ENCODE measurements around the gene ENO2.
"Not testable (repeated sequence)": the region's sequence is repeated elsewhere in the genome, so short reads cannot be mapped to it uniquely, and the experiment has no call there.

Gene ENO2

DNA sequence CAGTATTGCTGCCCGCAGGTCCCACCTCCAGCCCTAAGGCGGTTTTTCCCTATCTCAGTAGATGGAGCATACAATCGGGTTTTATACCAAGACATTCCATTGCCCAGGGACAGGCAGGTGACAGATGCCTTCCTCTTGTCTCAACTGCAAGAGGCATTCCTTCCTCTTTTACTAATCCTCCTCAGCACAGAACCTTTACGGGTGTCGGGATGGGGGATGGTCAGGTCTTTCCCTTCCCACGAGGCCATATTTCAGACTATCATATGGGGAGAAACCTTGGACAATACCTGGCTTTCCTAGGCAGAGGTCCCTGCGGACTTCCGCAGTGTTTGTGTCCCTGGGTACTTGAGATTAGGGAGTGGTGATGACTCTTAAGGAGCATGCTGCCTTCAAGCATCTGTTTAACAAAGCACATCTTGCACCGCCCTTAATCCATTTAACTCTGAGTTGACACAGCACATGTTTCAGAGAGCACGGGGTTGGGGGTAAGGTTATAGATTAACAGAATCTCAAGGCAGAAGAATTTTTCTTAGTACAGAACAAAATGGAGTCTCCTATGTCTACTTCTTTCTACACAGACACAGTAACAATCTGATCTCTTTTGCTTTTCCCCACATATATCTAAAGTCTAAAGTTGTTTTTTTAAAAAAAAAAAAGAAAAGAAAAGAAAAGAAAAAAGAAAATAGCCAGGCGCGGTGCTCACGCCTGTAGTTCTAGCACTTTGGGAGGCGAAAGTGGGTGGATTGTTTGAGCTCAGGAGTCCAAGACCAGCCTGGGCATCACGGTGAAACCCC lies 28.0 kb upstream of the ENO2 start:
- DNase-seq: not testable (repeated sequence)

- no peak for DNase-seq
Measured at GRCh38 chr12:6887460-6887859, 26.9 kb upstream of the ENO2 start.

DNA sequence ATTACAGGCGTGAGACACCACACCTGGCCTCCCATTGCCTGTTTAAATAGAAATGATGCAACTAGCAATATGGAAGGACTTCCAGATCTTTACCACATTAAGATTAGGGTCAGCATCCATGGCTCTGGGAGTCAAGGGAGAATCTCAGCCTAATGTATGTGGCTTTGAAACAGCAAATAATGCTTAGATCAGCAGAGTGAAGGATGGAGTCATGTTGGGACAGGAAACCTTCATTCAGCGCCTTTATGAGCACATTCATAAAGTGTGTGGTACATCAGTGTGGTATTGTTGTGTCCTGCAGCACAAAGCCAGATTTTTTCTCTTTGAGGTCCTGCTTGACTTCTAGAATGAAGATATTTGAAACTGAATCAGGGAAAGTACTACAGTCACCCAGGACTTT lies 26.0 kb upstream of the ENO2 start:
- DNase-seq: no peak

DNA sequence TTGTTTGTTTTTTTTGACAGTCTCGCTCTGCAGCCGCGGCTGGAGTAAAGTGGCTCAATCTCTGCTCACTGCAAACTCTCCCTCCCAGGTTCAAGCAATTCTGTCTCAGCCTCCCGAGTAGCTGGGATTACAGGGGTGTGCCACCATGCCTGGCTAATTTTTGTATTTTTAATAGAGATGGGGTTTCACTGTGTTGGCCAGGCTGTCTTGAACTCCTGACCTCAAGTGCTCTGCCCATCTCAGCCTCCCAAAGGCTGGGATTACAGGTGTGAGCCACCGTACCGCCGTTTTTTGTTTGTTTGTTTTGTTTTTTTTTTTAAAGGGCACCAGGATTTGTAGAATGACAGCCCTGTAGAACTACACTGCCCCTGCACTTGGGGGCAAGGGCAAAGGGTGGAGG lies 25.6 kb upstream of the ENO2 start:
- not testable (repeated sequence) for DNase-seq

DNA sequence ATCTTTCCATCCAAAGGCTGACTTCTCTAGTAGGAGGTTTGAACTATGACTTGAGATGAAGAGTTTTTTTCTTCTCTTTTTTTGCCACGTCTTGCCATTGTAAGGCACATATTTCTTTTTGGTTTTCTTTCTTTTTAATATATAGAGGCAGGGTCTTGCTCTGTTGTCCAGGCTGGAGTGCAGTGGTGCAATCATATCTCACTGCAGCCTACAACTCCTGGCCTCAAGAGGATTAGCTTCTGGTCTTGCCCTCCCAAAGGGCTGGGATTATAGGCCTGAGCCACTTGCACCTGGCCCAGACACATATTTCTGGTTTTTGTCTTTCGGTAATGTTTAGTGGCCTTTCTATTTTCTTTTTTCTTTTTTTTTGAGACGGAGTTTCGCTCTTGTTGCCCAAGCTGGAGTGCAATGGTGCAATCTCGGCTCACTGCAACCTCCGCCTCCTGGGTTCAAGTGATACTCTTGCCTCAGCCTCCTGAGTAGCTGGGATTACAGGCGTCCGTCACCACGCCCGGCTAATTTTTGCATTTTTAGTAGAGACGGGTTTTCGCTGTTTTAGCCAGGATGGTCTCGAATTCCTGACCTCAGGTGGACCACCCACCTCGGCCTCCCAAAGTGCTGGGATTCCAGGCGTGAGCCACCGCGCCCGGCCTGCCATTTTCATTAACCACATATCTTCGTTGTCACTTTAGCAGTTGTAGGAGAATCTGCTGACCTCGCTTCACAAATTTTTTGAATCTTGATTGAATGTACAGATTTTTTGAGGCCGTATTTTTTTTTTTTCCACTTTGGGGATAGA lies 24.4 kb upstream of the ENO2 start:
- DNase-seq: not testable (repeated sequence)

DNA sequence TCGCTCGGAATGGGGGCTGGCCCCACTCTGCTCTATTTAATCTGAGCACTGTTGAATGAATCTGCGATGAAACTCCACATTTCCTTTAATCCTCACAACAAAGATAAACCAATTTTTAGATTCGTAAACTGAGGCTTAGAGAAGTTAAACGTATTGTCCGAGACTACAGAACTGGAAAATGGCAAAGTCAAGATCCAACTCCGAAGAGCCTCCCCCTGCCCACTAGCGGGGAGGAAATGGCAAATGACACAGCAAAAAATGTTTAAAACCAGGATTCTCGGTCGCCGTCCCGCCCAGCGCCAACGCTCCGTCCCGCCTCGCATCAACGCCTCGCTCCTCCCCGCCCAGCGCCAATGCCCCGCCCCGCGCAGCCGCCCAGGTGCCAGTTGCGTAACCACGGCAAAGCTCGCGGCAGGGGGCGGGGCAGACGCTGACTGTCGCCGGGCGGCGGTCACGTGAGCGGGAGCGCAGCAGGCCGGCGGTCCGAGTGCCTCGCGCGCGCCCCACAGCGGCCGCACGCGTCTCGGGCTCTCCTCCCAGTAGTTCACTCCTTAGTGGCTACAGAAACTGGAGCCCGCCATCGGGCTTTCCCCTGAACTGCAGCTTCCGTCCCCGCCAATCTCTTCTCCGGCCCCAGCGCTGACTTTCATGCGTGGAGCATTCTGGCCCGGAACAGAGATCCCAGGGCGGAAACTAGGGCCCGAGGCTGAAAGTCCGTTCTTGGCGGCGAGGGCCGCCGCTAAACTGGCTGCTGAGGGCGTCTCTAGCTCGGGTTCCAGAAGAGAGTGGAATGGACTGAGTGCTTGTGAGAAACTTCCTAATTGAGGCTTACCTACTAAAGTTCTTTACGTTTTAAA lies 23.4 kb upstream of the ENO2 start:
- peak; percentile 99 for DNase-seq

DNA sequence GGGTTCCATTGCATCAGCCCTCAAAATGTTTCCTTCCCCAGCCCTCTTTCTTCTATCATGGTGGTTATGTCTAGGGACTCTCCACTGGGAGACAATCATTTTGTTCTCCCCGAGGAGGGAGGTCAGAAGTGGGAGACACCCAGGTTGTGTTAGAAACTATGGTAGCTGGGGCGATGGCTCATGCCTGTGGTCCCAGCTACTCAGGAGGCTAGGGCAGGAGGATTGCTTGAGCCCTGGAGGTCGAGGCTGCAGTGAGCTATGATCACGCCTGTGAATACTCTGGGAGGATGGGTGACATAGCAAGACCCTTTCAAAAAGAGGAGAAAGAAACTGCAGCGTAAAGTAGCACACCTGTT lies 22.8 kb upstream of the ENO2 start:
- peak; percentile 42 for DNase-seq

- DNase-seq: not testable (repeated sequence)
Measured at GRCh38 chr12:6892683-6893082, 21.7 kb upstream of the ENO2 start.

DNA sequence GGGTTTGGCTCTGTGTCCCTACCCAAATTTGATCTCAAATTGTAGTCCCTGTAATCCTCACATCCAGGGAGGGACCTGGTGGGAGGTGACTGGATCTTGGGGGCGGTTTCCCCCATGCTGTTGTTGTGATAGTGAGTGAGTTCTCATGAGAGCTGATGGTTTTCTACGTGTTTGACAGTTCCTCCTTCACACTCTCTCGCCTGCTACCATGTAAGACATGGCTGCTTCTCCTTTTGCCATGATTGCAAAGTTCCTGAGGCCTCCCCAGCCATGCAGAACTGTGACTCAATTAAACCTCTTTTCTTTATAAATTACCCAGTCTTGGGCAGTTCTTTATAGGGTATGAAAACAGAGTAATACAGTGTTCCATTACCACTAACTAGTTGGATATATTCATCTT lies 20.1 kb upstream of the ENO2 start:
- DNase-seq: no peak

DNA sequence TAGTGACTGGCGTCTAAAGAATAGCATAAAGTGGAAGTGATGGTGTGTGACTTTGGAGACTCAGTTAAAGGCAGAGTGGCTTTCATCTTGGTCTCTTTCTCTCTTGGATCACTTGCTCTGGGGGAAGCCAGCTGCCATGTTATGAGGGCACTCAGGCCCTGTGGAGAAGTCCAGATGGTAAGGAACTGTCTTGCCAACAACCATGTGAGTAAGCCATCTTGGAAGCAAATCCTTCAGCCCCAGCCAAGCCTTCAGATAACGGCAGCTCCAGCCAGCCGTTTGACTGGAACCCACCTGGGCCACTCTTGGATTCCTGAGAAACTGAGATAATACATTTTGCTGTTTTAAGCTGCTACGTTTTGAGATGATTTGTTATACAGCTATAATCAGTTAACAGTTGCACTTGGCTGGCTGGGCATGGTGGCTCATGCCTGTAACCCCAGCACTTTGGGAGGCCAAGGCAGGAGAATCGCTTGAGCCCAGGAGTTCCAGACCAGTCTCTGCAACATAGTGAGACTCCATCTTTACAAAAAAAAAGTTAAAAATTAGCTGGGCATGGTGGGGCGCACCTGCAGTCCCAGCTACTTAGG lies 17.4 kb upstream of the ENO2 start:
- no peak for DNase-seq

- DNase-seq: no peak
Measured at GRCh38 chr12:6899427-6899826, 15.0 kb upstream of the ENO2 start.

DNA sequence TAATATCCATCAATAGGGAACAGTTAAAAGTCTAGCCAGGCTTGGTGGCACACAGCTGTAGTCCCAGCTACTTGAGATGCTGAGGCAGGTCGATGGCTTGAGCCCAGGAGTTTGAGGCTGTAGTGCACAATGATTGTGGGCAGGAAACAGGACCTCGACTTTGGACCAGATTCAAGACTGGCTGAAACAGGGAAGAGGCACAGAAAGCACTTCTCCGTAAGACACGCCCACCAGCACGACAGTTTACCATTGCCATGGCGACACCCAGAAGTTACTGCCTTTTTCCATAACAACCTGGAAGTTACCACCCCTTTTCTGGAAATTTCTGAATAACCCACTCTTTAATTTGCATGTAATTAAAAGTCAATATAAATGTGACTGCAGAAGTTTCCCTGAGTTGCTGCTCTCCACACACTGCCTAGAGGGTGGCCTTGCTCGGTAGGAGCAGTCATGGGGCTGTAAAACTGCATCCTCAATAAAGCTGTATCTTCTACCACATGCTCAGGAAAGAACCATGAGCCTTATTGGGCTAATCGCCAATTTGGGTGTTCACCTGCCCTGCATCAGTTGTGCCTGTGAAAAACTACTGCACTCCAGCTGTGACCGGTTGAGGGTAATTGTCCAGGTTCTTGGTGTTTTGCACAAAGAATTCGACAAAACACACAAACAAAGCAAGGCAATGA lies 14.4 kb upstream of the ENO2 start:
- DNase-seq: peak; percentile 83

DNA sequence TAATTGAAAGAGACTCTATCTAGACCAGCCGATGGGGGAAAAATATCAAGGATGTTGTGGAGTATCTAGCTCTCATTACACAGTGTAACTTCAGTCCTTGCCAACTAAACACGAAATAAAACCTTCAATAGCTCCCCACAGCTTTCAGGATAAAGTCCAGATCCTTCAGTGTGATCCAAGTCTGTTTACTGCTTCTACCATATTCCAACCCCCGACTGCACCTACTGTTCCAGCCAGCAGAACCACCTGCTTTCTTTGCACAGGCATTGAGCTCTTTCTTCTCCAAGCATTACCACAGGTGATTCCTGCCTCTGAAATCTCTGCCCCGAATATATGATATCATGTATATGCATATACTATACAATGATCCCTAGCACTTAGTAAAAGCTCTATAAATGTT lies 11.9 kb upstream of the ENO2 start:
- DNase-seq: no peak

GRCh38 chr12:6903722-6904121 lies 10.7 kb upstream of the ENO2 start:
- DNase-seq: no peak

DNA sequence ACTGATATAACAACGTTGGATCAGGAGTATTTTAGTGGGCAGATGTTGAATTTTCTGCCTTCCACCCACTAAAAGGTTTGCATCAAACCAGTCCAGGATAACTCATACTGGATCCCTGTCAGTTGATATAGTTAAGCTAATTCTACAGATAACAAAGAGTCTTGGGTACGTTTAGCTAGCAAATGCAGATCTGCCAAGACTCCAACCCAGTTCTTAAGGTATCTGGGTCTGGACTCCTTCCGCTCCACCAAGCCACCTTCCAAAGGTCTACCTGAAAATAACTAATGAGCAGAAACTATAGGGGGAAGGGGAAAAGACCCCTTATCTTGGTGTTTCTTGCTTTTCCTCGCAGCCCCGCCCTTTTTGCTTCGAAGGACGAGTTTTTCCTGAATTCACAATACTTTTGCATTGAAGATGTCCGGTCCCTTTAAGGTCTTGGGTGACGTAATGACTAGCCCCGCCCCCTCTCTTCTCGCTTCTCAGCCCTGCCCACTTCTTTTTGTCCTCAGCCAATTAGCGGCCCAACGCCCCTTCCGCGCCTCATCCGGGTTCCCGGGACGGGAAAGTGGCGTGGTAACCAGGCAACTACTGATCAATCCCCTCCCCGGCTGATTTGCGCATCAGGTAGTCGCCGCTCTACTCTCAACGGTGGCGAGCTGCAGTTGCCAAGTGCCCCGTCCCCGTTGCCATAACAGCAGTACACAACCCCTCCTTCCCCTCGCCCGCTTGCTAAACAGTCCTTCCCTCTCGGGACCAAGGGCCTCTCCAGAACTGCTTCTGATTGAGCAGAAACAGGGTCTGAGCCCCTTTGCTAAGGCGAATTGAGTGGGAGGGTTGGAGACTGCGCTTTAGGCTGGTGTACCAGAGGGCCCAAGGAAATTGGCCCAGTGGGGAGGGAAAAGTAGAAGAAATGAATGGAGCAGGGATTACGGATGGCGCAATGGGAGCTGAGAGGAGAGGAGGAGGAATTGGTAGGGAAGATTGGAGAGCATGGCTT lies 9.8 kb upstream of the ENO2 start, which contains the start of gene LRRC23:
TSS of gene LRRC23 (plus strand) at position 543 of the 997 bp plus-strand sequence. CDS start 812 bp downstream, outside the sequence.
- peak; percentile 100 for DNase-seq

- DNase-seq: no peak
Measured at GRCh38 chr12:6905414-6906040, 8.9 kb upstream of the ENO2 start.

GRCh38 chr12:6908141-6908540 lies 6.2 kb upstream of the ENO2 start:
- DNase-seq: not testable (repeated sequence)

DNA sequence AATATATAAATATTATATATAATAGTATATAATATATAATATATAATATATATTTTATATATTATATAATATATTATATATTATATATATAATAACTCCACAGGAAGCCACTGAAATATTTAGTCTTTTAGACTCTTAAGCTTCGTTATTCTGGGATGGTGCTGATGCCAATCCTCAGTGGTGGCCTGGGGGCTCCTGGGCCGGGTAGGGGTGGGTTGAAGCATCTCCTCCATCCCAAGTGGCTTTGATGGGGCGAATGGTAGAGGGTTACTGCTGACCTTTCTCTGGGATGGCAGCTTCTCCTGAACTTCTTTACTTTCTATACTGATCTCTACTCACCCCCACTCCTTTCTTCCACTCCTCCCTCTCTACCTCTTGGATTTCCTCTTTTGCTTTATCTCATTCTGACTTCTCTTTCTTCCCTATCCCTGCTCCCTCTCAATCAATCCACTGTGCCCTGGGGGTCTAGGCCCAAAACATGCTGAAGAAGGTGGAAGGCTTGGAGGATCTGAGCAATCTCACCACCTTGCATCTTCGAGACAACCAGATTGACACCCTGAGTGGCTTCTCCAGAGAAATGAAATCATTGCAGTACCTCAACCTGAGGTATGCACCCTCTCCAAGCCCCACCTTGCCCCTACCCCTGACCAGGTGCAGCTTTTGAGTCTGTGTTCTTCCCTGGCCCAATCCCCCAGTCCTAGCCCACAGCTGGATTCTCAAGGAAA lies 4.8 kb upstream of the ENO2 start:
- no peak for DNase-seq

DNA sequence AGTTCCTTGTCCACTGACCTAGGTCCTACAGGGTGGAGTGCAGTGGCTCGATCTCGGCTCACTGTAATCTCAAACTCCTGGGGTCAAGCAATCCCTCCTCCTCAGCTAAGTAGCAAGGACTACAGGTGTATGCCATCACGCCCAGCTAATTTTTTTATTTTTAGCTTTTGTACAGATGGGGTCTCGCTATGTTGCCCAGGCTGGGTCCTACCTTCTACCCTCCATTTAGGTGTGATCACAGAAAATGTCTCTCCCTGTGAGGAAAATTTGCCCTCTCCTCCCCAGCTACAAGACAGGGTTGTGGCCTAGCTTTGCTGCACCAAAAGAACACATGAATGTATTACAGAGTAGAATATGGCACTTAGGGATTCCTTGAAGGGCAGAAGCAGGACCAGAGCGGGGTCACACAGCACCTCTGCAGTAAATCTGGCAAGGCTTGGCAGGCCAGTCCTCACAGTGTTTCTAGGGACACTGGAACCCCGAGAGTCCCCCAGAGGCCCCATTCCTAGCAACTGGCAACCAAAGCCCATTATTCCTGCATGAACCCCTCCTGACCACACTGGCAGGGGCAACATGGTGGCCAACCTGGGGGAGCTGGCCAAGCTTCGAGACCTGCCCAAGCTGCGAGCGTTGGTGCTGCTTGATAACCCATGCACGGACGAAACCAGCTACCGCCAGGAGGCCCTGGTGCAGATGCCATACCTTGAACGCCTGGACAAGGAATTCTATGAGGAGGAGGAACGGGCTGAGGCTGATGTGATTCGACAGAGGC lies 2.0 kb upstream of the ENO2 start:
- DNase-seq: no peak

Data from NCI-H146 (cell line).